ENCODE measurements around the gene GRIK4. TPM values are rescaled to one million over a fixed set of nuclear protein-coding genes. Genes with fewer than 3 reads are reported as not detected.
"Not testable (repeated sequence)": the region's sequence is repeated elsewhere in the genome, so short reads cannot be mapped to it uniquely, and the experiment has no call there.

GRIK4 gene
- total RNA-seq, 1 donor from 2014 or later = 0.52 TPM

DNA sequence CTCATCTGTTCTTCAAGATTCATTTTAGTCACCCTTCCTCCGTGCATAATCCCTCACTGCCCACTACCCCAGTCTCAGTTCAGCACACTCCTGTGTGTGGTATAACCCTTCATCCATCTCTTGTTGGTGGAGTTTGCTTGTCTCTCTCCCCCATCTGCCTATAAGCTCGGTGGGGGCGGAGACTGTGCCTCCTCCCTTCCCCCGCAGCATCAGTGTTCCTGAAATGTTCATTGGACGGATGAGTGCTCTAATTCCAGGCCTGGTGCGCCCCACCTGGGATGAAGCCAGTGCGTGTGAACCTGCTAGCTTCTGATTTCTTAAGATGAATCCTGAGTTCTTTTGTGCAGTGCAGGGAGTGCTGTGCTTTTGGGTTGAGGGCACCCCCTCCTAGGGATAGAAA lies 100.0 kb downstream of the GRIK4 start:
- H3K4me3 ChIP-seq (ENCODE audit: low read length in 3 of 3) = no peak overlapping the region
- H3K27me3 ChIP-seq (ENCODE audit: control insufficient read depth in 3 of 3, insufficient read depth in 3 of 3, low read length in 3 of 3) = peaks cover 0 to 4% (median 0%) of the 10 kb centered on the region in 3 donors
- H3K9me3 ChIP-seq (ENCODE audit: control insufficient read depth in 3 of 3, low read length in 3 of 3) = no peaks in the 10 kb centered on the region
- H3K27ac ChIP-seq (ENCODE audit: low read depth, low read length) = no peak overlapping the region
- H3K9ac ChIP-seq (ENCODE audit: low read depth in 1 of 3, low read length in 3 of 3) = no peak overlapping the region
- no peaks in the 10 kb centered on the region for H3K36me3 ChIP-seq (ENCODE audit: control insufficient read depth in 3 of 3, insufficient read depth in 3 of 3, low read length in 3 of 3)
- peaks cover 0 to 8% (median 4%) of the 10 kb centered on the region in 3 donors for H3K4me1 ChIP-seq (ENCODE audit: control insufficient read depth in 3 of 3, insufficient read depth in 3 of 3, low read length in 3 of 3)

DNA sequence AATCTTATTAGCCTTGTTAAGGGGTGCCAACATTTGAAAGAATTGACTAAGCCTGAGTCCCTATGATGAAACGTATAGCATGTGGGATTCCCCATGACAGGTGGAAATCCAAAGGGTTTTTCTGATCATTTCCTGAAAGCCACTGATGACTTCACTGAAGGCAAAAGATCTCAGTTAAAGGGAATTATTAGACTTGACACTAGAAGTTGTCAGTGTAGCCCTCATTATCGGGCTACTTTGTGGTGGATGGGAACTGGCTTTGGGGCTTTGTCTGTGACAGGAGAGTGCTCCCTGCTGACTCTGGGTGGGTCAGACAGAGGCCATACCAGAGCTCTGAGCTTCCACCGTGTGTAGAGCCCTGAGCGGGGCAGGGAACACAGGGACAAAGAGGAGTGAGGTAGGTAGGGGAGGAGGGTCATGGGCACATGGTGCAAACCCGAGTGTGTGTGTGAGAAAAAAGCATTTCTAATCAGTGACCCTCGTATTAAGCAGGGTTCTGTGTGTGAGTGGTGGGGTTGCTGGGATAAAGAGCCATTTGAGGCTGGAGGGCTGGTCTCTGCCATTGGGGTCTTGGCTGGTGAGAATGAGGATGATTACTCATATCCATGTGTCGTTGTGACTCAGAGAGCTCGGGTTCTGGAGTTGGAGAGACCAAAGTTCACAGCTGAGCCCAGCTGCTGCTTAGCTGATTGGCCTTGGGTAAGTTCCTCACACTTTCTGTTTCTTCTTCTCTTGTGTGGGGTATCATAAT lies 101.1 kb downstream of the GRIK4 start:
- Histone ChIP-seq H3K9ac (ENCODE audit: low read depth in 1 of 3, low read length in 3 of 3) (no peak overlapping the region), H3K4me1 (ENCODE audit: control insufficient read depth in 3 of 3, insufficient read depth in 3 of 3, low read length in 3 of 3) (peaks cover 0 to 8% (median 4%) of the 10 kb centered on the region in 3 donors), H3K36me3 (ENCODE audit: control insufficient read depth in 3 of 3, insufficient read depth in 3 of 3, low read length in 3 of 3) (no peaks in the 10 kb centered on the region), H3K9me3 (ENCODE audit: control insufficient read depth in 3 of 3, low read length in 3 of 3) (no peaks in the 10 kb centered on the region), H3K4me3 (ENCODE audit: low read length in 3 of 3) (no peak overlapping the region), H3K27me3 (ENCODE audit: control insufficient read depth in 3 of 3, insufficient read depth in 3 of 3, low read length in 3 of 3) (peaks cover 0 to 4% (median 0%) of the 10 kb centered on the region in 3 donors), H3K27ac (ENCODE audit: low read depth, low read length) (no peak overlapping the region)

DNA sequence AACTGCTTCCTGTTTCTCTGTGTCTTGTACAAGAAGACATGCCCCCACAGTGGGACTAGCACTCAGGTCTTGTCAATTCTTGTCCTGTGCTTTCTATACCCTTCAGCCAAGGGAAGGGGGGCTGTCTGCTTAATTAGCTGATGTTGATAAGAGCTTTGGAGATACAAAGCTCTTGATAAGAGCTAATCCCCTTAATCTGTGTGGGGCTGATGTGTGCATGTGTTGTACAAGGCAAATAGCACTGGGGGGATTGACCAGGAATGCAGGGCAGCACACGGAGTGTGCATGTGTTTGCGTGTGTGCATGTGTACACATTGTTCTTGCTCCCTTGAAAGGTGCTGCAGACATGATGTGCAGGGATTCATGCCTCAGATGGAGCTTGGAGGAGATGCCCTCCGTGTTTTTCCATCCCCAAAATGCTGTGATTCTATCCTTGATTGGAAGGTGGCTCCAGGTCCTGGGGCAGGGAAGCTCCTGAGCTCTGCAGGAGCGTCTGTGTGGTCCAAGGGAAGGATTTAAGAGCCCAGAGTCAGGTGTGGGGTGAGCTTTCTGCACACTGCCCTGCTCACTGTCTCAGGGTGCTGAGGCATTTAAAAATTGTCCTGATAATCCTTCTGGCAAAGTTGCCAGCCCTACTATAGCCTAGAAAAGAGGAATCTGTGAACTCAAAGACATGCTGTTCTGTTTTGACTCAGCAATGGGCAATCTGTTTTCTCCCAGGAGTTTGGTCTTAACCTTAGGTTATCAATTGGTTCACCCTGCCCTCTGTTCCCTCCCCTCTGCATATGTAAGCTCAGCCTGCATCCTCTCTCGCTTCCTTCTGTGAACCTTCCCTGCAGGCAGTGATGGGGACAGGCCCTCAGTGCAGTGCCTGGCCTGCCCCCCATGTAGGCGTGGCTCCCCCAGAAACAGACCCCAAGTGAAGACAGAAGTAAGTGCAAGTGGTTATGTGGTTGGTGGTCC lies 102.0 kb downstream of the GRIK4 start:
- Histone ChIP-seq H3K36me3 (ENCODE audit: control insufficient read depth in 3 of 3, insufficient read depth in 3 of 3, low read length in 3 of 3) (no peaks in the 10 kb centered on the region), H3K9ac (ENCODE audit: low read depth in 1 of 3, low read length in 3 of 3) (no peak overlapping the region), H3K4me3 (ENCODE audit: low read length in 3 of 3) (no peak overlapping the region), H3K27me3 (ENCODE audit: control insufficient read depth in 3 of 3, insufficient read depth in 3 of 3, low read length in 3 of 3) (peaks cover 0 to 4% (median 0%) of the 10 kb centered on the region in 3 donors), H3K4me1 (ENCODE audit: control insufficient read depth in 3 of 3, insufficient read depth in 3 of 3, low read length in 3 of 3) (peaks cover 0 to 6% (median 3%) of the 10 kb centered on the region in 3 donors), H3K9me3 (ENCODE audit: control insufficient read depth in 3 of 3, low read length in 3 of 3) (no peaks in the 10 kb centered on the region), H3K27ac (ENCODE audit: low read depth, low read length) (no peak overlapping the region)

DNA sequence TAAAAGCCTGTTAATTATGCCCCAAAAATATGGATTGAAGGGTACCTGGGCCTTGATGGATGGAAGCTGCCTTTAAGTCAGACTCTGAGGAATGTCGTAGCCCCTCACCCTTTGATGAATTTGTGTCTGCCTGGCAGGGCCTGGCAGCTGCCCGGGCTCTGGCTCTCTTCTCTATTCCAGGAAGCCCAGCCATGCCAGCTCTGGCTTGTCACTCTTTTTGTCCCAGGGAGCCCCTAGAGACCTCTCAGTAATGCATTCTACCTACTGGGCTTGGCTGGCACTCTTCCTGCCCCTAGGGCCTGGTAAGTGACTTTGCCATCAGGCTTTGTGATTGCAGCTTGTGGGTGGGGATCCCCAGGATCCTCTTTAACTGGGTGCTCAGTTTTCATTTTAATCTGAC lies 103.8 kb downstream of the GRIK4 start:
- no peak overlapping the region for H3K27ac ChIP-seq (ENCODE audit: low read depth, low read length)
- no peak overlapping the region for H3K9ac ChIP-seq (ENCODE audit: low read depth in 1 of 3, low read length in 3 of 3)
- H3K36me3 ChIP-seq (ENCODE audit: control insufficient read depth in 3 of 3, insufficient read depth in 3 of 3, low read length in 3 of 3) = no peaks in the 10 kb centered on the region
- H3K4me3 ChIP-seq (ENCODE audit: low read length in 3 of 3) = no peak overlapping the region
- H3K4me1 ChIP-seq (ENCODE audit: control insufficient read depth in 3 of 3, insufficient read depth in 3 of 3, low read length in 3 of 3) = no peaks in the 10 kb centered on the region
- peaks cover 0 to 4% (median 0%) of the 10 kb centered on the region in 3 donors for H3K27me3 ChIP-seq (ENCODE audit: control insufficient read depth in 3 of 3, insufficient read depth in 3 of 3, low read length in 3 of 3)
- no peaks in the 10 kb centered on the region for H3K9me3 ChIP-seq (ENCODE audit: control insufficient read depth in 3 of 3, low read length in 3 of 3)

DNA sequence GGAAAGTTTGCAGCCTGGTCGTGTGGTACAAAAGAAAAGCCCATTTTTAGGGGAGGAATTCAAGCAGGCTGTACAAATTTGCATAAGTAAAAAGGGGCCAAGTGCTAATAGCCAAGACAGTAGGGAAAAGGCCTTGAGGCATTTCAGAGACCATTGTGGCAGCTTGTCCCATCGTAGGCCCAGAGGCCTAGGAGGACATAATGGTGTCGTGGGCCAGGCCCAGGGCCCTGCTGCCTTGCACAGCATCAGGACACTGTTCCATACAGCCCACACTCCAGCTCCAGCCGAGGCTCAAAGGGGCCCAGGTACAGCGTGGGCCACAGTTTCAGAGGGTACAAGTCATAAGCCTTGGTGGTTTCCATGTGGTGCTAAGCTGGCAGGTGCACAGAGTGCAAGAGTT lies 106.9 kb downstream of the GRIK4 start:
- Histone ChIP-seq H3K9ac (ENCODE audit: low read depth in 1 of 3, low read length in 3 of 3) (no peak overlapping the region), H3K27ac (ENCODE audit: low read depth, low read length) (no peak overlapping the region), H3K9me3 (ENCODE audit: control insufficient read depth in 3 of 3, low read length in 3 of 3) (no peaks in the 10 kb centered on the region), H3K4me1 (ENCODE audit: control insufficient read depth in 3 of 3, insufficient read depth in 3 of 3, low read length in 3 of 3) (peaks cover 0 to 3% (median 0%) of the 10 kb centered on the region in 3 donors), H3K36me3 (ENCODE audit: control insufficient read depth in 3 of 3, insufficient read depth in 3 of 3, low read length in 3 of 3) (no peaks in the 10 kb centered on the region), H3K27me3 (ENCODE audit: control insufficient read depth in 3 of 3, insufficient read depth in 3 of 3, low read length in 3 of 3) (peaks cover 0 to 4% (median 0%) of the 10 kb centered on the region in 3 donors), H3K4me3 (ENCODE audit: low read length in 3 of 3) (no peak overlapping the region)

DNA sequence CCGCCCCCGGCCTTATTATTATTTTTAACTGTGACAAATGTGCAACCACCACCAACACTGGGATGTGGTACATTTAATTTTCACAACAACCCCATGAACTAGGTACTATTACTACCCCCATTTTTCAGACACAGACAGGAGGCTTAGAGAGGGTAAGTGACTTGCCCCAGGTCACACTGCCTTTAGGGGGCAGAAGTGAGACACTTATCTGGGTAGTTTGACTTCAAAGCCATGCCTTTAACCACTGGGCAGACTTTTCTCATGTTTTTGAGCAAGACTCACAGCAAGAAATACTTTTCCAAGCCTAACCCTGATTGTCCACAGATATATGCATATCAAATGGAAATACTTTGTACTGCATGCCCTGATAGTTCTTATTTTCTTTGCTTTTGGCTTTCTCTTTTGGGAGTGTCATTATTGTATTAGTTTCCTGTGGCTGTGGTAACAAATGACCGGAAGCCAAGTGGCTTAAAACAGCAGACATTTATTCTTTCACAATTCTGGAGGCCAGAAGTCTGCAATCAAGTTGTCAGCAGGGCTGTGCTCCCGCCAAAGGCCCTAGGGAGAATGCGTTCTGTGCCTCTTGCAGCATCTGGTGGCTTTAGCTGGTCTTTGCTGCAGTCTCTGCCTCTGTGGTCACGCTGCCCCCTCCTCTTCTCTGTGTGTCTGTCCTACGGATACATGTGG lies 110.8 kb downstream of the GRIK4 start:
- Histone ChIP-seq H3K9ac (ENCODE audit: low read depth in 1 of 3, low read length in 3 of 3) (no peak overlapping the region), H3K4me3 (ENCODE audit: low read length in 3 of 3) (no peak overlapping the region), H3K27ac (ENCODE audit: low read depth, low read length) (no peak overlapping the region), H3K9me3 (ENCODE audit: control insufficient read depth in 3 of 3, low read length in 3 of 3) (no peaks in the 10 kb centered on the region), H3K27me3 (ENCODE audit: control insufficient read depth in 3 of 3, insufficient read depth in 3 of 3, low read length in 3 of 3) (peaks cover 0 to 6% (median 0%) of the 10 kb centered on the region in 3 donors), H3K4me1 (ENCODE audit: control insufficient read depth in 3 of 3, insufficient read depth in 3 of 3, low read length in 3 of 3) (peaks cover 0 to 3% (median 0%) of the 10 kb centered on the region in 3 donors), H3K36me3 (ENCODE audit: control insufficient read depth in 3 of 3, insufficient read depth in 3 of 3, low read length in 3 of 3) (no peaks in the 10 kb centered on the region)

DNA sequence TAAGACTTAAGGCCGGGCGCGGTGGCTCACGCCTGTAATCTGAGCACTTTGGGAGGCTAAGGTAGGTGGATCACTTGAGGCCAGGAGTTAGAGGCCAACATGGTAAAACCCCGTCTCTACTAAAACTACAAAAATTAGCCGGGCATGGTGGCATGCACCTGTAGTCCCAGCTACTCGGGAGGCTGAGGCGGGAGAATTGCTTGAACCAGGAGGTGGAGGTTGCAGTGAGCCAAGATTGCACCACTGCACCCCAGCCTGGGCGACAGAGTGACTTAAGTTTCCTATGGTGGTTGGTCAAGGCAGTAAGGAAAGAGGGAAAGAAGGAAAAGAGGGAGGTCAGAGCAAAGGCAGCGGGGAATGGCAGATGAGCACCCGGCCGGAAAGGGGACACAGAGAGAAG lies 113.4 kb downstream of the GRIK4 start:
- not testable (repeated sequence) for H3K27me3 ChIP-seq (ENCODE audit: control insufficient read depth in 3 of 3, insufficient read depth in 3 of 3, low read length in 3 of 3); H3K4me1 ChIP-seq (ENCODE audit: control insufficient read depth in 3 of 3, insufficient read depth in 3 of 3, low read length in 3 of 3); H3K9me3 ChIP-seq (ENCODE audit: control insufficient read depth in 3 of 3, low read length in 3 of 3); H3K4me3 ChIP-seq (ENCODE audit: low read length in 3 of 3); H3K27ac ChIP-seq (ENCODE audit: low read depth, low read length); H3K9ac ChIP-seq (ENCODE audit: low read depth in 1 of 3, low read length in 3 of 3); H3K36me3 ChIP-seq (ENCODE audit: control insufficient read depth in 3 of 3, insufficient read depth in 3 of 3, low read length in 3 of 3)

DNA sequence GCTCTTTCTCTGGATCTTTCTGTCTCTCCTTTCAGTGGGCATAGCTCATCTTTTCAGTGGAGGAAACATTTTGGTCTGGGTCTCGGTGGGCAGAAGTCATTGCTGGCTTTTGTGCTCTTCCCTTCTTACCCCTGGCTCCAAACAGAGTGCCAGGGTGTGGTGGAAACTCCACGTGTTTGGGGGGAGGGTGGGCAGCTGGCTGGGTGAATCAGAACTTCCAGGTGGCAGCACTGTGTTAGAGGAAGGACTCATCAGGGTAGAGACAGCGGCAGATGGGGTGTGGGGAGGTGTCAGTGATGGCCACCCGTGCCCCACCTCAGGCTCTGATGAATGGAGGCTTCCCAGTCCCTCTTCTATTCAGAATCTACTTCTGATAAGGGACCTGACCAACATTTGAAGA lies 114.0 kb downstream of the GRIK4 start:
- H3K9ac ChIP-seq (ENCODE audit: low read depth in 1 of 3, low read length in 3 of 3) = no peak overlapping the region
- no peaks in the 10 kb centered on the region for H3K36me3 ChIP-seq (ENCODE audit: control insufficient read depth in 3 of 3, insufficient read depth in 3 of 3, low read length in 3 of 3)
- H3K4me1 ChIP-seq (ENCODE audit: control insufficient read depth in 3 of 3, insufficient read depth in 3 of 3, low read length in 3 of 3) = peaks cover 0 to 6% (median 0%) of the 10 kb centered on the region in 3 donors
- no peak overlapping the region for H3K4me3 ChIP-seq (ENCODE audit: low read length in 3 of 3)
- peaks cover 0 to 8% (median 0%) of the 10 kb centered on the region in 3 donors for H3K27me3 ChIP-seq (ENCODE audit: control insufficient read depth in 3 of 3, insufficient read depth in 3 of 3, low read length in 3 of 3)
- no peaks in the 10 kb centered on the region for H3K9me3 ChIP-seq (ENCODE audit: control insufficient read depth in 3 of 3, low read length in 3 of 3)
- no peak overlapping the region for H3K27ac ChIP-seq (ENCODE audit: low read depth, low read length)

DNA sequence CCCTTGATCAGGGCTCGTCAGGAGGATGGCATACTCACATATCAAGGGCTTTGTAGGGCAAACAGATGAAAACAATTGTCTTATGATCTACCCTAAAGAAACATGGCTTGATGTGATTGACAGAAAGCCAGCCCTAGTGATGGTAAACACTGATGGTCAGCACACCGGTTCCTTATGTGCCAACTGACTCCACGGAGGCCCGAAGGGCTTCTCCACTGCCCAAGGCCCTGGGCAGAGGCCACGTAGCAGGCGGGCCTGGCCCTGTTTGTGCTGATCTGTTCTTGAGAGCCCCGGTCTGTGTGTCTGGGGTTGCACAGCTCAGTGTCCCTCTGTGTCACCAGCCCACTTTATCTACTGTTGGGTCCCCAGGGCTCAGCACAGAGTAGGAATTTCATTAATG lies 115.2 kb downstream of the GRIK4 start:
- H3K27ac ChIP-seq (ENCODE audit: low read depth, low read length) = no peak overlapping the region
- no peak overlapping the region for H3K4me3 ChIP-seq (ENCODE audit: low read length in 3 of 3)
- peaks cover 0 to 6% (median 0%) of the 10 kb centered on the region in 3 donors for H3K4me1 ChIP-seq (ENCODE audit: control insufficient read depth in 3 of 3, insufficient read depth in 3 of 3, low read length in 3 of 3)
- H3K36me3 ChIP-seq (ENCODE audit: control insufficient read depth in 3 of 3, insufficient read depth in 3 of 3, low read length in 3 of 3) = no peaks in the 10 kb centered on the region
- peaks cover 0 to 8% (median 0%) of the 10 kb centered on the region in 3 donors for H3K27me3 ChIP-seq (ENCODE audit: control insufficient read depth in 3 of 3, insufficient read depth in 3 of 3, low read length in 3 of 3)
- H3K9ac ChIP-seq (ENCODE audit: low read depth in 1 of 3, low read length in 3 of 3) = no peak overlapping the region
- no peaks in the 10 kb centered on the region for H3K9me3 ChIP-seq (ENCODE audit: control insufficient read depth in 3 of 3, low read length in 3 of 3)

All from skeletal muscle tissue (tissue), 4 donors.